ENCODE results near the gene DAND5. TPM values are rescaled to one million over a fixed set of nuclear protein-coding genes. Genes with fewer than 3 reads are reported as not detected.

DAND5 gene
- total and polyA plus RNA-seq, 9 donors: 0.11 to 0.15 TPM; not detected in 7

DNA sequence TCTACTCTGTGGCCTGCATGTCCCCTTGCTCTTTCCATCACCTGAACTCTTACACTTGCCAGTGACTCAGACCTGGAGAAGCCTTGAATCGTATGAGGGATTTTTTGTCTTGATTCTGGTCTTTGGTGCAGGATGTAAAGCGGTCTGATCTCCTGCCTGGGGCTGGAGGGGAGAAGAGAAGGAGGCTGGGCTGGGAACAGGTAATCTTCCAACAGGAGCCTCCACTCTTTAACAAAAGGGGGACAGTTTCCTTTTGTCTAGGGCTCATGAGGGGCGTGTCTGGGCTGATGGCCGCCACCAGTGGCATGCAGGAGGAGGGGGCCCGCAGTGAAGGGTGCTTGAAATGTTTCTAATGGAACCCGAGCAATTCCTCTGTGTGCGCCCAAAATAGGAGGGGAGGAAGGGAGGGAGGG is 50.6 kb downstream of the DAND5 start:
- DNase-seq: no peak
- intact Hi-C loops (cut with DNase I): loop anchor here in 1 of 4 donors (5.0 kb wide), 1 partner anchor 37 kb away; no protein-coding TSS in a partner anchor

DNA sequence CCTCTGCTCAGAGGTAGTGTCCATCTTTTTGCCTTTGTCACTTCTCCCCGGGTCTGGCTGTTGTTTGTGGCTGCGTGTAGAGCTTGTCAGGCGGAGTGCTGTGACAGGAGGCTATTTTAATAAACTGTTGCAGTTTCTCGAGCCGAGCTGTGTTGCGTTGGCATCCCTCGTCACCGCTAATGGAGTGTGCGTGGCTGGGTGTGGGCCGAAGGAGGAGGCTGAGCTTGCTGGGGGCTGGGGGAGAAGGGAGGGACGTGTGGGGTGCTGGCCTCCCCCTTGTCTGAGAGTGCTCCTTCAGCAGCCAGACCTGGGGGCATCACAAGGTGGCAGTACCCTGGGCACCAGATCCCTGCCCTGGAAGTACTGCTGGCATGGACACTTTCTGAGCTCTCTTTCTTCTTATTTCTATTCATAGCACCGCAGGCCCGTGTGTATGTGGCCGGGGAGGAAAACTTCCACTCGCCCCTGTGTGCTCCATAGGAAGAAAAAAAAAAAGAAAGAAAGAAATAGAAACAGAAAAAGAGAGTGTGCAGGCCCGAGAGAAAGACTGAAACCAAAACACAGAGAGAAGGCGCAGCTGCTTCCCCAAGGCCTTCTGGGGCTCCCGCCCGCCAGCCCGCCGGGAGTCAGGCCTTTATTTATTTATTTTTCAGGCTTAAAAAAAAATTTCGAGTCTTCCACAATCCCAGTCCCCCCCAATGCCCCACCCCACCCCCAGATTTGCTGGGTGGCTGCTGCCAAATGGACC is 52.9 kb downstream of the DAND5 start:
- intact Hi-C loops (cut with DNase I): loop anchor here in 1 of 4 donors (5.0 kb wide), 1 partner anchor 35 kb away; no protein-coding TSS in a partner anchor
- WGBS, 3 donors: 3 to 5% (median 5%) methylated on average over 22 of the region's 22 CpGs
- peak overlapping the region; percentile 32 for H3K4me3 ChIP-seq

More for the DNA sequence above, 50.6 kb downstream of the DAND5 start:
- 38 to 45% (median 44%) methylated on average over 7 of the region's 7 CpGs for WGBS, 3 donors
- H3K4me3 ChIP-seq: no peak overlapping the region
- H3K27ac ChIP-seq: peak overlapping the region; percentile 64 to 89
- TF ChIP-seq POLR2A (IDR thresholded peaks at IDR 0.05) (no peak), EP300 (IDR thresholded peaks at IDR 0.05) (no peak)
- TF ChIP-seq, protein P1, sequence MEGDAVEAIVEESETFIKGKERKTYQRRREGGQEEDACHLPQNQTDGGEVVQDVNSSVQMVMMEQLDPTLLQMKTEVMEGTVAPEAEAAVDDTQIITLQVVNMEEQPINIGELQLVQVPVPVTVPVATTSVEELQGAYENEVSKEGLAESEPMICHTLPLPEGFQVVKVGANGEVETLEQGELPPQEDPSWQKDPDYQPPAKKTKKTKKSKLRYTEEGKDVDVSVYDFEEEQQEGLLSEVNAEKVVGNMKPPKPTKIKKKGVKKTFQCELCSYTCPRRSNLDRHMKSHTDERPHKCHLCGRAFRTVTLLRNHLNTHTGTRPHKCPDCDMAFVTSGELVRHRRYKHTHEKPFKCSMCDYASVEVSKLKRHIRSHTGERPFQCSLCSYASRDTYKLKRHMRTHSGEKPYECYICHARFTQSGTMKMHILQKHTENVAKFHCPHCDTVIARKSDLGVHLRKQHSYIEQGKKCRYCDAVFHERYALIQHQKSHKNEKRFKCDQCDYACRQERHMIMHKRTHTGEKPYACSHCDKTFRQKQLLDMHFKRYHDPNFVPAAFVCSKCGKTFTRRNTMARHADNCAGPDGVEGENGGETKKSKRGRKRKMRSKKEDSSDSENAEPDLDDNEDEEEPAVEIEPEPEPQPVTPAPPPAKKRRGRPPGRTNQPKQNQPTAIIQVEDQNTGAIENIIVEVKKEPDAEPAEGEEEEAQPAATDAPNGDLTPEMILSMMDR (IDR thresholded peaks at IDR 0.05): no peak
- no peaks in the 10 kb centered on the region for H3K9me3 ChIP-seq
- peaks cover 44% of the 10 kb centered on the region for H3K4me1 ChIP-seq (ENCODE audit: insufficient read depth)
- no peaks in the 10 kb centered on the region for H3K36me3 ChIP-seq
- no peaks in the 10 kb centered on the region for H3K27me3 ChIP-seq

GRCh38 chr19:13022859-13023636 is 53.7 kb downstream of the DAND5 start:
- Histone ChIP-seq H3K36me3 (no peaks in the 10 kb centered on the region), H3K27ac (peak overlapping the region; percentile 85 to 89), H3K27me3 (no peaks in the 10 kb centered on the region), H3K4me1 (ENCODE audit: insufficient read depth) (peaks cover 40% of the 10 kb centered on the region), H3K4me3 (peak overlapping the region; percentile 32), H3K9me3 (no peaks in the 10 kb centered on the region)
- TF ChIP-seq POLR2A (IDR thresholded peaks at IDR 0.05) (peak; percentile 33), EP300 (IDR thresholded peaks at IDR 0.05) (peak; percentile 38)
- TF ChIP-seq, protein P1 (IDR thresholded peaks at IDR 0.05): peak in 1 of 3 donors; percentile 37
- peak; percentile 90 to 94 (median 93) for DNase-seq
- WGBS, 3 donors: 0 to 1% (median 1%) methylated on average over 30 of the region's 30 CpGs
- intact Hi-C loops (cut with DNase I): loop anchor here in 1 of 4 donors (5.0 kb wide), 1 partner anchor 34 kb away; no protein-coding TSS in a partner anchor

More for the DNA sequence above, 52.9 kb downstream of the DAND5 start:
- TF ChIP-seq EP300 (IDR thresholded peaks at IDR 0.05) (no peak), POLR2A (IDR thresholded peaks at IDR 0.05) (no peak)
- TF ChIP-seq, protein P1 (IDR thresholded peaks at IDR 0.05): no peak
- DNase-seq: peak in 3 of 5 donors; percentile 61 to 71 (median 63)
- H3K36me3 ChIP-seq: no peaks in the 10 kb centered on the region
- peaks cover 44% of the 10 kb centered on the region for H3K4me1 ChIP-seq (ENCODE audit: insufficient read depth)
- peak overlapping the region; percentile 85 to 89 for H3K27ac ChIP-seq
- no peaks in the 10 kb centered on the region for H3K9me3 ChIP-seq
- no peaks in the 10 kb centered on the region for H3K27me3 ChIP-seq

GRCh38 chr19:13023656-13024055 is 54.3 kb downstream of the DAND5 start:
- no peaks in the 10 kb centered on the region for H3K36me3 ChIP-seq
- peaks cover 39% of the 10 kb centered on the region for H3K4me1 ChIP-seq (ENCODE audit: insufficient read depth)
- peak overlapping the region; percentile 32 for H3K4me3 ChIP-seq
- H3K9me3 ChIP-seq: no peaks in the 10 kb centered on the region
- WGBS, 3 donors: 1 to 2% (median 1%) methylated on average over 8 of the region's 8 CpGs
- intact Hi-C loops (cut with DNase I): loop anchor here in 1 of 4 donors (5.0 kb wide), 1 partner anchor 34 kb away; no protein-coding TSS in a partner anchor
- no peak for DNase-seq
- TF ChIP-seq EP300 (IDR thresholded peaks at IDR 0.05): no peak
- TF ChIP-seq, protein P1 (IDR thresholded peaks at IDR 0.05): no peak
- no peak for TF ChIP-seq POLR2A (IDR thresholded peaks at IDR 0.05)
- no peaks in the 10 kb centered on the region for H3K27me3 ChIP-seq
- H3K27ac ChIP-seq: peak overlapping the region; percentile 85 to 89

Measured in ovary (tissue), 9 donors.